ENCODE results near the gene SUGT1. TPM values are rescaled to one million over a fixed set of nuclear protein-coding genes. Genes with fewer than 3 reads are reported as not detected.
"Not testable (repeated sequence)": the region's sequence is repeated elsewhere in the genome, so short reads cannot be mapped to it uniquely, and the experiment has no call there.

SUGT1 gene
- total and polyA plus RNA-seq, 2 donors (not counting 1 experiment from before 2014, with no cell fraction given): 9.5 to 38.4 TPM

DNA sequence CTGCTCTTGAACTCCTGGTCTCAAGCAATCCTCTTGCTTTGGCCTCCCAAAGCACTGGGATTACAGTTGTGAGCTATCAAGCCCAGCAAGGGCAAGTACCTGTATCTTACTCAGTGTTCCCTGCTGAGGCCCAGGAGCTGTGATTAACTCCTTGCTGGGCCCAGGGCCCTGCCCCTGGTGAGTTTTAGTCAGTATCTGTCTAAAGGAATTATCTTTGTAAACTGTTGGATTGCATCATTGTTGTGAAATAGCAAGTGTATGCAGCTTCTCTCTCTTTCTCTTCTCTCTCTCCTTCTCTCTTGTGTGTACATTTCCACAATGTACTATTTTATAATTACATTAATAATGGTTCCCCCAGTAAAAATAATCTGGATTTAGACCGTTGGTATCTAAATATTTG lies 45.8 kb upstream of the SUGT1 start:
- H3K4me1 Mint-ChIP-seq; H3K4me3 Mint-ChIP-seq; H3K27ac ChIP-seq (ENCODE audit: low read length in 2 of 2); DNase-seq; H3K4me3 ChIP-seq (ENCODE audit: control extremely low read depth in 1 of 5, extremely low read depth in 1 of 5, insufficient read depth in 1 of 5, low read depth in 2 of 5, low read length in 4 of 5); POLR2A ChIA-PET; H2AFZ ChIP-seq (ENCODE audit: insufficient read depth, low read depth, low read length, poor library complexity, severe bottlenecking); H3K9ac ChIP-seq (ENCODE audit: low read length); H3K4me1 ChIP-seq (ENCODE audit: control insufficient read depth in 2 of 2, insufficient read depth in 2 of 2, low read length in 2 of 2); ATAC-seq (ENCODE audit: low read depth); H3K9me3 Mint-ChIP-seq (ENCODE audit: insufficient read depth); H4K20me1 ChIP-seq (ENCODE audit: control insufficient read depth, insufficient read depth, low read length, poor library complexity, severe bottlenecking); intact Hi-C loops (cut with micrococcal nuclease); H3K27me3 ChIP-seq (replicated peaks in 1 of 4; ENCODE audit: control extremely low read depth in 1 of 4, control insufficient read depth in 3 of 4, insufficient read depth in 4 of 4, low read length in 3 of 4); H3K9me3 ChIP-seq (ENCODE audit: control extremely low read depth in 1 of 3, control insufficient read depth in 2 of 3, insufficient read depth in 1 of 3, low read length in 2 of 3); H3K36me3 ChIP-seq (replicated peaks in 1 of 2; ENCODE audit: control extremely low read depth in 1 of 2, control insufficient read depth in 1 of 2, extremely low read depth in 1 of 2, insufficient read depth in 2 of 2, low read length in 1 of 2); H3K27ac Mint-ChIP-seq; H3K79me2 ChIP-seq (ENCODE audit: control insufficient read depth, insufficient read depth, low read length); H3K4me2 ChIP-seq (replicated peaks; ENCODE audit: low read depth, low read length, poor library complexity, severe bottlenecking): not testable (repeated sequence)
- no CpG with 5 or more reads among the region's 1 CpG for whole genome bisulfite sequencing (ENCODE audit: insufficient coverage)
- CTCF ChIA-PET: interaction anchor here (0.8 kb wide), 1 partner anchor 202 kb away, joined by 3 read pairs; no protein-coding TSS in a partner anchor
- peaks cover 28% of the 10 kb centered on the region for H3K27me3 Mint-ChIP-seq

DNA sequence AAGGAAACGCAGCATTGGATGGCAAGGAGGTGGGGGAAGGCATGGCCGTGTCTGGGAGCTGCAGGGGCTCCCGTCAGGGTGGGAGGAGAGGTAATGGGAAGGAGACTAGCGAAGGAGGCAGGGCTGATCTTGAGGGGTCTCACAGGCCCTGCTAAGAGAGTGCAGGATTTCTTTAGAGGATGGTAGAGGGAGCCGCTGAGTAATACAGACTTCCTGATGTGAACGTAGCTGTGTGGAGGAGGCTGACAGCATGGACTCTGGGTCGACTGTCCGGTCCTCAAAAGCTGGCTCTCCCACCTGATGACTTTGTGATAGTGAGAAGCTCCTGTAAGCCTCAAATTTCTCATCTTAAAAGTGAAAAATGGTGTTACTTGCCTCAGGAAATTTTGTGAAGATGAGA lies 44.5 kb upstream of the SUGT1 start:
- H3K9me3 ChIP-seq (ENCODE audit: control extremely low read depth in 1 of 3, control insufficient read depth in 2 of 3, insufficient read depth in 1 of 3, low read length in 2 of 3); H3K36me3 ChIP-seq (replicated peaks in 1 of 2; ENCODE audit: control extremely low read depth in 1 of 2, control insufficient read depth in 1 of 2, extremely low read depth in 1 of 2, insufficient read depth in 2 of 2, low read length in 1 of 2); H3K27ac Mint-ChIP-seq; ATAC-seq (ENCODE audit: low read depth); intact Hi-C loops (cut with micrococcal nuclease); H3K4me1 Mint-ChIP-seq; H3K4me3 Mint-ChIP-seq; H3K4me1 ChIP-seq (ENCODE audit: control insufficient read depth in 2 of 2, insufficient read depth in 2 of 2, low read length in 2 of 2); H3K4me2 ChIP-seq (replicated peaks; ENCODE audit: low read depth, low read length, poor library complexity, severe bottlenecking); H3K4me3 ChIP-seq (ENCODE audit: control extremely low read depth in 1 of 5, extremely low read depth in 1 of 5, insufficient read depth in 1 of 5, low read depth in 2 of 5, low read length in 4 of 5); H3K79me2 ChIP-seq (ENCODE audit: control insufficient read depth, insufficient read depth, low read length); H3K9me3 Mint-ChIP-seq (ENCODE audit: insufficient read depth); H3K27ac ChIP-seq (ENCODE audit: low read length in 2 of 2); H3K9ac ChIP-seq (ENCODE audit: low read length); H2AFZ ChIP-seq (ENCODE audit: insufficient read depth, low read depth, low read length, poor library complexity, severe bottlenecking); DNase-seq; H3K27me3 ChIP-seq (replicated peaks in 1 of 4; ENCODE audit: control extremely low read depth in 1 of 4, control insufficient read depth in 3 of 4, insufficient read depth in 4 of 4, low read length in 3 of 4); H4K20me1 ChIP-seq (ENCODE audit: control insufficient read depth, insufficient read depth, low read length, poor library complexity, severe bottlenecking); POLR2A ChIA-PET: not testable (repeated sequence)
- CTCF ChIA-PET: interaction anchor here (2.5 to 3.3 kb wide), 2 partner anchors 201 to 360 kb away, joined by 9 to 20 read pairs; no protein-coding TSS in a partner anchor
- peaks cover 26% of the 10 kb centered on the region for H3K27me3 Mint-ChIP-seq
- WGBS (ENCODE audit: insufficient coverage): 52% methylated on average over 5 of the region's 8 CpGs
